ENCODE data around the gene TRIM37.
"Not testable (repeated sequence)": the region's sequence is repeated elsewhere in the genome, so short reads cannot be mapped to it uniquely, and the experiment has no call there.

Gene TRIM37

GRCh38 chr17:59106463-59107305 is at the start of gene TRIM37:
Gene TRIM37 (minus strand): TSS chr17:59106880. CDS start chr17:59106461, 419 bp downstream.
- peak; percentile 100 for DNase-seq (ENCODE audit: low spot score)

DNA sequence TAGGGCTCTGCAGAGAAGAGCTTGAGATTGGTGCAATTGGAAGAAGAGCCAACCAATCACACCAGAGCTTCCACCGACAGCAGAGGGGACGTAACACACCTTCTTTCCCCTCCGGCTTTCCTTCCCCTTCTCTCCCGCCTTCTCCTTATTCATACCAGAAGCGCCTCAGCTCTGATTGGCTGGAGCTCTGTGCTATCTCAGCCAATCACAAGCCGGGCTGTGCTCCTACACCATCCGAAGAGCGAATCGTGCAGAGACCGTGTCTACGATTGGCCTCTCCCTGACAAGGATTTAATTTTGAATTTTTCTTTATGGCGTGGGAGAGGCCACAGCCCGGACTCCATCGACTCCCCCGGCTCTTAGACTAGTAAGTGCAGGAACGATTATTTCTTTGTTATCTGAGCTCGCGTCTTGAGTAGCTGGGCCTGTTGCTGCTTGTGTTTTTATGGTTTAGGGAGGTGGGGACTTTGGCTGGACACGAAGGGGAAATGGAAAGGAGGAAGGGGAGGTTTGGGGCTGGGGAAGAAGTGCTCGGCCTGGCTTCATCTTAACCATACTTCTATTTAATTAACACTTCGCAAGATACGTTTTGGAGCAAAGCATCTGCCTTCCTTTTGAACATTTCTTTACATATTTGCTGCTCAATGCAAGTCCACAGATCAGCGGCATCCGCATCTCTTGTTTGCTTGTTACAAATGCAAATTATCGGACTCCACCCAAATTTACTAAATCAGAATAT is 48.9 kb upstream of the TRIM37 start, which contains the start of gene PRR11:
TSS of gene PRR11 (plus strand) at position 308 of the 739 bp plus-strand sequence. CDS start 14,007 bp downstream, outside the sequence.
- DNase-seq (ENCODE audit: low spot score) = peak; percentile 85

DNA sequence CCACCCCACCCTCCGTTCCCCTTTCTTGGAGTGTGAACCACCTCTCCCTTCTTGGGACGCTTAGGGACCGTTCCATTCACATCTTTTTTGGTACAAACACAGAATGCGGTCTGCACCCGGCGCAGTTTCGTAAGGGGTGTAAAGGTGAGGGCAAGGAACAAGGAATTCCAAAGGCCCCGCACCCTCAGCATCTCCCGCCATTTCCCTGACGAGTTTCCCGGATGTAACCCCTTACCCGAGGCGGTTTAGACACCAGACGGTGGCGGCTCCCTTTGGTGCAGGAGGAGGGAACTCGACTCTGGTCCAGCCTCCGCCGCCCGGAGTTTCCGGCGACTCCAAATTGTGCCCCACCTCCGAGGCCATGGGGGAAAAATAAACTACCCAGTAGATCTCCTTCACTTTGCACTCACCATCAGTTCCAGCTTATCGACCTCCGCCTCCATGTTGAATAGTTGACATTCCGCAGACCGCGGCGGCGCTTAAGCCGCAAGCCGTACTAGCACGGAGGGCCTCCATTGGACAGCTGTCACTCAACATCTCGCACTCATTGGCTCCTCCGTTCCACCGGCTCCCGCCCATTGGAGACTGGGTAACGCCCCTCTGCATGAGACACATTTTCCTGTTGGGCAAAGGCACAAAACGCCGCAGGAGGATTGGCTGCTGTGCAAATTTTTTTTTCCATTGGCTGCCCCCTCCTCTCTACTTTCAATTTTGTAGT is 48.2 kb upstream of the TRIM37 start, which contains the start of gene SKA2:
TSS of gene SKA2 (minus strand) at position 466 of the 718 bp plus-strand sequence. CDS start at position 443, 23 bp downstream.
- DNase-seq (ENCODE audit: low spot score) = peak; percentile 71

DNA sequence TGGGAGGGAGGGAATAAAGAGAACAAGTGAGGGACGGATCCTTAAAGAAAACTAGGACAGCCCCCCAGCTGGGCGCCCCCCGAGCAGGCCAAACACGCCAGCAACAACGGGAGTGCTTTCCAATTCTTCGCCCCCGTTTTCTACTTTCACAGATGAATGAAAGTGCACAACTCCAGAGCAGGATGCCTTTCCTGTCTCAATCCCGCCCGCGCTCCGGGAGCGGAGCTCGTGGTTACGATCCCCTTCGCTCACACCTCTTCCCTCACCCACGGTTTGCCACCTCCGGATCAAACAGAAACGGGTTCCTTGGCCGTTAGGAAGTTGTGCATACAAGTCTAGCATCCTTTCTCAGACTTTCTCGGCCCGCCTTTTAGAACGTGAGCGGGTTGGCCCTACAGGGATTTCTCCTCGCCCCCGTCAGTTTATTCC is 47.6 kb upstream of the TRIM37 start:
- DNase-seq (ENCODE audit: low spot score) = no peak

DNA sequence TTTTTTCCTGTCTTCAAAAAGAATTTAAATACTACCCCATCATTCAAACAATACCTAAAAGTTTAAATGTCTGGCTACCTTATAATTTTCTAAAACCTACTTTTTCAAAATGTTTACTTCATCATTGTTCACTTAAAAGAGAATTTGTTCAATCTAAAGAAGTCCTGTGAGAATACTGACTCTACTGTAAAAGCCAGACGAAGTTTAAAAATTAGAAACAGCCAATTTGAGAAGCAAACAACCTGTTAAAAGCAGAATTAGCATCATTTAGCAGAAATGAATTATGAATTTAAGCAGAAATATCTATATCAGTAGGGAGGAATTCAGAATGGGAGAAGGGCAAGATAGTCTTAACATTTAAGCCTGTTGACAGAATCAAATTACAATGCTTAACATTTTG is 46.2 kb upstream of the TRIM37 start:
- DNase-seq (ENCODE audit: low spot score) = no peak

- no peak for DNase-seq (ENCODE audit: low spot score)
Observed at GRCh38 chr17:59151591-59151990, 44.9 kb upstream of the TRIM37 start.

- no peak for DNase-seq (ENCODE audit: low spot score)
Observed at GRCh38 chr17:59151006-59151405, 44.3 kb upstream of the TRIM37 start.

DNA sequence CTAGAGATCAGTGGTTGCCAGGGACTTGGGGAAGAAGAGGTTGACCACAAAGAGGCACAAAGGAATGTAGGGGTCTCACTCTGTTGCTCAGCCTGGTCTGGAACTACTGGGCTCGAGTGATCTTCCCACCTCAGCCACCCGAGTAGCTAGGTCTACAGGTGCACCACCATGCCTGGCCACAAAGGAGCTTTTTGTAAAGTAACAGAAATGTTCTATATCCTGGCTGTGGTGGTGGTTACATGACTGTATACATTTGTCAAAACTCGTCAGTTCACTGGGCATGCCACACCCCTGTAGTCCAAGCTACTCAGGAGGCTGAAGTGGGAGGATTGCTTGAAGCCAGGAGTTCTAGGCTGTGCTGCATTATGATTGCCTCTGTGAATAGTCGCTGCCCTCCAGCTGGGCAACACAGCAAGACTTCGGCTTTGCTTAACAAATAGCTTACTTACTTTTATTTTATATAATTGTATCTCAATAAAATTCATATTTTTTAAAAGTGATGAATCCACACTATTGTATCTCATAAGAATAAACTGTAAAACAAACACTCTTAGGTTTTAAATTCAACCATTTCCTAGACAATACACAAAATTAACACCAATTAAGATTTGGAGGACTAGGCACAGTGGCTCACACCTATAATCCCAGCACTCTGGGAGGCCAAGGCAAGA is 43.3 kb upstream of the TRIM37 start:
- DNase-seq (ENCODE audit: low spot score) = no peak

DNA sequence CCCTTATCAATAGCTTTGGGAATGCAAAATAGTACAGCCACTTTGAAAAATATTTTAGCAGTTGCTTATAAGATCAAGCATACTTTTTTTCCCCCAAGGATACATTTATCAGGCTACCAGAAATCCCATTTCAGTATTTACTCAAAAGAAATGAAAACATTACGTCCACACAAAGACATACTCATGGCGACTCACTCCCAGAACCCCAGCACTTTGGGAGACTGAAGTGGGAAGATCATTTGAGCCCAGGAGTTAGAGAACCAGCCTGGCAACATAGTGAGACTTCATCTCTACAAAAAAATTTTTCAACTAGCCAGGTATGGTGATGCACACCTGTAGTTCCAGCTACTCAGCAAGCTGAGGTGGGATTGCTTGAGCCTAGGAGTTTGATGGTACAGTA is 42.4 kb upstream of the TRIM37 start:
- DNase-seq (ENCODE audit: low spot score) = no peak

- no peak for DNase-seq (ENCODE audit: low spot score)
Observed at GRCh38 chr17:59145571-59146096, 39.0 kb upstream of the TRIM37 start.

DNA sequence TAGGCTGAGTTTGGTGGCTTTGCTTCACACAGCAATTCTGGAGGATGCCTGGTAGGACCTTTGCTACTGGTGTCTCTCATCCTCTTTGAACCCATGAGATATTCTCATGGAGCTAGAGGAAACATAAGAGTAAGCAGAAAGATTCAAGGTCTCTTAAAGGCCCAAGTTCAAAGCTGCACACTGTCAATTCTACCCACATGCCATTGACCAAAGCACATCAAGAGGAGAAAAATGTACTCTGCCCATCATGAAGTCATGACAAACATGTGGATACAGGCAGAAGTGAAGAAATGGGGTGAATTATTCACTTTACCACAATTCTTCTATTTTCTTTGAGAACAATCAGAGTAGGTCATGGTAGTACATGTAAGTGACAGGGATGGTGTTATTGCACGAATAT is 35.2 kb upstream of the TRIM37 start:
- no peak for DNase-seq (ENCODE audit: low spot score)

GRCh38 chr17:59139939-59140338 is 33.3 kb upstream of the TRIM37 start:
- DNase-seq (ENCODE audit: low spot score) = no peak

DNA sequence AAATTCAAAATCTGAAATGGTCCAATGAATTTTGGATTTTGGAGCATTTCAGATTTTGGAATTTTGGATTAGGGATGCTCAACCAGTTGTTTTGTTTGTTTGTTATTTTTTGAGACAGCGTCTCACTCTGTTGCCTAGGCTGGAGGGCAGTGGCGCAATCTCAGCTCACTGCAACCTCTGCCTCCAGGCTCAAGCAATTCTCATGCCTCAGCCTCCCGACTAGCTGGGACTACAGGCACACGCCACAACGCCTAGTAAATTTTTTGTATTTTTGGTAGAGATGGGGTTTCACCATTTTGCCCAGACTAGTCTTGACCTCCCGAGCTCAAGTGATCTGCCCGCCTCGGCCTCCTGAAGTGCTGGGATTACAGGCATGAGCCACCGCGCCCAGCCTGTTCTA is 31.7 kb upstream of the TRIM37 start:
- DNase-seq (ENCODE audit: low spot score) = not testable (repeated sequence)

- DNase-seq (ENCODE audit: low spot score) = no peak
Observed at GRCh38 chr17:59131131-59131530, 24.5 kb upstream of the TRIM37 start.

GRCh38 chr17:59129814-59130213 is 23.1 kb upstream of the TRIM37 start:
- DNase-seq (ENCODE audit: low spot score) = no peak

DNA sequence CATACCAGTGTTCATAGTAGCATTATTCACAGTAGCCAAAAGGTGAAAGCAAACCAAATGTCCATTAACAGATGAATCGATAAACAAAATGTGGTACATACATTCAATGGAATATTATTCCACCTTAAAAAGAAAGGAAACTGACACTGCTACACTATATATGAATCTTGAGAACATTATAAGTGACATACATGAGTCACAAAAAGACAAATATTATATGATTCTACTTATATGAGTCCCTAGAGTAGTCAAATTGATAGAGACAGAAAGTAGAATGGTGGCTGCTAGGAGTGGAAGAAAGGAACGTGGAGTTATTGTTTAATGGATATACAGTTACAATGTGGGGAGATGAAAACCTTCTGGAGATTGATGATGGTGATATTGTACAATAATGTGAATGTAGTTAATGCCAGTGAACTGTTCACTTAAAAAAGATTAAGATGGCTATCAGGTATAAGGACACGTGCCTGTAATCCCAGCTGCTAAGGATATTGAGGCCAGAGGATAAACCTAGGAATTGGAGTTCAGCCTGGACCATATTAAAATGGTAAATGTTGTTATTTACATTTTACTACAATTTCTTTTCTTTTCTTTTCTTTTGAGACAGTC is 20.2 kb upstream of the TRIM37 start:
- DNase-seq (ENCODE audit: low spot score) = no peak

DNA sequence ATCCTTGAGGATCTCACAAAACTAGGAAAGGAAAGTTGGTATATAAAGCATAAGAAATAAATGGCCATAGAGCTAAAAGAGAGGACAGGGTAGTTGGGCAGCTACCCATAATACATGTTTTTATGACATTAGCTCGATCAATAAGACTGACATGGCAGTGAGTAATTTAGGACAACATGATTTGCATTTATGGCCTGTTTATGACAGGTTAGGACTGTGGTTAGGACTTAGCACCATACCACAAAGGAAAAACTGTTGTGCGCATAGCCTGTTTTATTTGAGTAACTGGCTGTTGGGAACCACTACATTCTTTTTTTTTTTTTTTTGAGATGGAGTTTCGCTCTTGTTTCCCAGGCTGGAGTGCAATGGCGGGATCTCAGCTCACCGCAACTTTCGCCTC is 18.0 kb upstream of the TRIM37 start:
- no peak for DNase-seq (ENCODE audit: low spot score)

DNA sequence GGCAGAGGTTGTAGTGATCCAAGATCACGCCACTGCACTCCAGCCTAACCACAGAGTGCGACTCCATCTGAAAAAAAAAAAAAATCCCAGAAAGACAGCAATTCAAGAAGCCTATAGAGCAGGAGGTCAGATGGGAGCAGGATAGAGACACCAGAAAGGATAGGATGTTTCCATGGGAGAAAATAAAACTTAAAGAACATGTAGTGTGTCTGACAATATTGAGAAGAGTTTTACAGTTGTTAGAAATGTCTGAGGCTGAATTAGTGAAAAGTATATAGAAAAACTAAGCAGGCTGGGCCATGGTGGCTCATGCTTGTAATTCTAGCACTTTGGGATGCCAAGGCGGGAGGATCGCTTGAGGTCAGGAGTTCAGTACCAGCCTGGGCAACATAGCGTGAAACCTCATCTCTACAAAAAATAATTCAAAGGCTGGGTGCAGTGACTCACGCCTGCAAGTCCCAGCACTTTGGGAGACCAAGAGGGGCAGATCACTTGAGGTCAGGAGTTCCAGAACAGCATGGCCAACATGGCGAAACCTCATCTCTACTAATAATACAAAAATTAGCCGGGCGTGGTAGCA is 15.3 kb upstream of the TRIM37 start:
- no peak for DNase-seq (ENCODE audit: low spot score)

DNA sequence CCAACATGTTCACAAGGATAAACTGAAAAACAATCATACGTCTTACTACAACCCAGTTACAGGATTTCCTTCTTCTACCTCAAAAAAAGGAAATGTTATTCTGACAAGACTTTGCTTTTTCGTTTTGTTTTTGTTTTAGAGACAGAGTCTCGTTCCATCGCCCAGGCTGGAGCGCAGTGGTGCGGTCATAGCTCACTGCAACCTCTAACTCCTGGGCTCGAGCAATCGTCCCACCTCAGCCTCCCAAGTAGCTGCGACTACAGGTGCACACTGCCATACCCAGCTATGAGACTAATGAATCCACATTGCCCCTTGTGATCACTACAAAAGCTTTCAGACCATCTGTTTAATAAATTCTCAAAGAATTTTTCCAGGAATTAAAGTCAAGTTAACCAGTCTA is 8.8 kb upstream of the TRIM37 start:
- DNase-seq (ENCODE audit: low spot score) = no peak

- no peak for DNase-seq (ENCODE audit: low spot score)
Observed at GRCh38 chr17:59111539-59111938, 4.9 kb upstream of the TRIM37 start.

GRCh38 chr17:59110973-59111372 is 4.3 kb upstream of the TRIM37 start:
- DNase-seq (ENCODE audit: low spot score) = no peak
